Muscle layer of duodenum (tissue), 2 donors: ENCODE measurements around the gene DHX15.

Experiments used
- H3K27ac ChIP-seq: one replicate; pipeline ENCODE4 v1.7.0; 2013; ENCODE audit warnings: mild to moderate bottlenecking, low read length
- H3K27me3 ChIP-seq: one replicate; pipeline ENCODE4 v1.7.0; 2013; ENCODE audit warnings: low read depth, mild to moderate bottlenecking, control low read depth, low read length
- H3K36me3 ChIP-seq, 2 donors: one replicate each; pipeline ENCODE4 v1.7.0; 2013; ENCODE audit warnings: low read length in 2 of 2, control low read depth in 1 of 2, mild to moderate bottlenecking in 1 of 2; ENCODE audit not compliant: insufficient read depth in 2 of 2, control insufficient read depth in 1 of 2
- H3K4me1 ChIP-seq, 2 donors: one replicate each; pipeline ENCODE4 v1.7.0; 2013; ENCODE audit warnings: low read length in 2 of 2, mild to moderate bottlenecking in 2 of 2, control low read depth in 1 of 2, moderate library complexity in 1 of 2; ENCODE audit not compliant: insufficient read depth in 2 of 2, control insufficient read depth in 1 of 2
- H3K4me3 ChIP-seq, 2 donors: one replicate each; pipeline ENCODE4 v1.7.0; 2013; ENCODE audit warnings: low read length in 2 of 2, low read depth in 1 of 2, mild to moderate bottlenecking in 1 of 2
- H3K9me3 ChIP-seq, 2 donors: one replicate each; pipeline ENCODE4 v1.7.0; 2013; ENCODE audit warnings: low read length in 2 of 2, control low read depth in 1 of 2, mild to moderate bottlenecking in 1 of 2; ENCODE audit not compliant: control insufficient read depth in 1 of 2
- donor health status: healthy.

Gene DHX15

DNA sequence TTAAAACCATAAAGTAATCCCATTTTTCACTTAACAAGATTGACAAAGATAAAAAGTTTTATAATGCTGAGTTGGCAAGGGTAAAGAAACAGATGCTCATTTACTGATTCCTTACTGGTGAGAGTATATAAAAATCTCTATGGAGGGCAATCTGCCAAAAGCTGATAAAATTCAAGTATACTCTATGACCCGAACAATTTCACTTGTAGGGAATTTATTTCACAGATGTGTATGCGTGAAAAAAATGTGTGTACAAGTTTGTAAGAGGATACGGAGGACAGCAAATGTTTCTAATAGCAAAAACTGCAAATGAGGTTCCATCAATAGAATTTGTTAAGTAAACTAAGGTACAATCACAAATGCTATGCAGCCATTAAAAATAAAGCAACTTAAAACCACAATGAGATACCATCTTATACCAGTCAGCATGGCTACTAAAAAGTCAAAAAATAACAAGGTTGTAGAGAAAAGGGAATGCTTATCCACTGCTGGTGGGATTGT, 23.4 kb downstream of the DHX15 start:
- Histone ChIP-seq H3K4me3 (no peak overlapping the region), H3K27me3 (no peaks in the 10 kb centered on the region), H3K27ac (no peak overlapping the region), H3K36me3 (peaks cover 0 to 8% of the 10 kb centered on the region in 2 donors), H3K4me1 (peaks cover 12 to 52% of the 10 kb centered on the region in 2 donors), H3K9me3 (no peaks in the 10 kb centered on the region)

DNA sequence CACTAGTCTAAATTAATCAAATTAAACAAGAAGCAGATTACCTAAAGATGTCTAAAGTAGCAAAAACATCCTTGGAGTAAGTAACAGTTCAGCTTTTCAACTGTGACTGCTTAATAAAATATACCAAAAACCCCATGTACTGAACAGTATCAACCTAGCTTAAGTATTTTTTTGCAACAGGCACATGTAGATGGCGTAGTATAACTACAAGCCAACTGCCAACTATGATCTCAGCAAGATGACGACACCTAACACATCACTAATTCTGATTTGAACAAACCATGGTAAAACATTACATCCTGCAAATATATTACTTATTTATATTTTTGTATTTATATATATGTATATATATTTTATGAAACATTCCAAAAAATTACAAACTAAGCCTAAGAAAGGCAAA, 24.5 kb downstream of the DHX15 start:
- Histone ChIP-seq H3K4me3 (no peak overlapping the region), H3K4me1 (peaks cover 12 to 50% of the 10 kb centered on the region in 2 donors)

DNA sequence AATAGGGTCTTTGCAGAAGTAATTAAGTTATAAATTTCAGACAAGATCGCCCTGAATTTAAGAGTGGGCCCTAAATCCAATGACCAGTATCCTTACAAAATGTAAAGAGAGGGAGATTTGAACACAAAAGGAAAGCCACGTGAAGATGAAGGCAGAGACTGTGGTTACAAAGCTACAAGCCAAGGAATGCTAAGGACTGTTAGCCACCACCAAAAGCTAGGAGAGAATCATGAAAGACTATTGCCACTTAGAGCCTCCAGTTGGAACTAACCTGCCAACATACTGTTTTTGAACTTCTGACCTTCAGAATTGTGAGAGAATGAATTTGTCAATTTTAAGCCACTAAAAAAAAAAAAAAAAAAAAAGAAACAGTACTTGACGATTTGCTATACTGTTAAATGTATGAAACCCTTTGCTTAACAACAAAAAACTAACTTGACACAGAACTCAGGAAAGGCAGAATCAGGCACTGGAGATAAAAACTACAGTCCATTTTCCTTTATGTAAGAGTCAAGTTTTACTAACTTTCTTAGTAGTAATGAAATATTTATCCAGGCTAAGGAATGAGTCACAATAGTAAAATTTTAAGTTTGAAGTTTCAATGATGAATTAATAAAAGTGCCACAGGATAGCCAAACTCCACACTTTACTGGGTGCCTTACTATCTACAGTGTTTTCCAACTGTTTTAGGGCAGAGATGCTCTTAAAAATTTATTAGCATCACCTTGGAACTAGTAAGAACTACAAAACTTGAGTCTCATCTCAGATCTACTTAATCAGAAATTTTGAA, 25.1 kb downstream of the DHX15 start:
- peaks cover 12 to 43% of the 10 kb centered on the region in 2 donors for H3K4me1 ChIP-seq
- no peak overlapping the region for H3K27ac ChIP-seq
- H3K27me3 ChIP-seq: no peaks in the 10 kb centered on the region
- H3K4me3 ChIP-seq: no peak overlapping the region
- peaks cover 3 to 9% of the 10 kb centered on the region in 2 donors for H3K36me3 ChIP-seq
- no peaks in the 10 kb centered on the region for H3K9me3 ChIP-seq

More for the DNA sequence above, 24.5 kb downstream of the DHX15 start:
- no peaks in the 10 kb centered on the region for H3K9me3 ChIP-seq
- peaks cover 3 to 8% of the 10 kb centered on the region in 2 donors for H3K36me3 ChIP-seq
- no peaks in the 10 kb centered on the region for H3K27me3 ChIP-seq
- no peak overlapping the region for H3K27ac ChIP-seq

DNA sequence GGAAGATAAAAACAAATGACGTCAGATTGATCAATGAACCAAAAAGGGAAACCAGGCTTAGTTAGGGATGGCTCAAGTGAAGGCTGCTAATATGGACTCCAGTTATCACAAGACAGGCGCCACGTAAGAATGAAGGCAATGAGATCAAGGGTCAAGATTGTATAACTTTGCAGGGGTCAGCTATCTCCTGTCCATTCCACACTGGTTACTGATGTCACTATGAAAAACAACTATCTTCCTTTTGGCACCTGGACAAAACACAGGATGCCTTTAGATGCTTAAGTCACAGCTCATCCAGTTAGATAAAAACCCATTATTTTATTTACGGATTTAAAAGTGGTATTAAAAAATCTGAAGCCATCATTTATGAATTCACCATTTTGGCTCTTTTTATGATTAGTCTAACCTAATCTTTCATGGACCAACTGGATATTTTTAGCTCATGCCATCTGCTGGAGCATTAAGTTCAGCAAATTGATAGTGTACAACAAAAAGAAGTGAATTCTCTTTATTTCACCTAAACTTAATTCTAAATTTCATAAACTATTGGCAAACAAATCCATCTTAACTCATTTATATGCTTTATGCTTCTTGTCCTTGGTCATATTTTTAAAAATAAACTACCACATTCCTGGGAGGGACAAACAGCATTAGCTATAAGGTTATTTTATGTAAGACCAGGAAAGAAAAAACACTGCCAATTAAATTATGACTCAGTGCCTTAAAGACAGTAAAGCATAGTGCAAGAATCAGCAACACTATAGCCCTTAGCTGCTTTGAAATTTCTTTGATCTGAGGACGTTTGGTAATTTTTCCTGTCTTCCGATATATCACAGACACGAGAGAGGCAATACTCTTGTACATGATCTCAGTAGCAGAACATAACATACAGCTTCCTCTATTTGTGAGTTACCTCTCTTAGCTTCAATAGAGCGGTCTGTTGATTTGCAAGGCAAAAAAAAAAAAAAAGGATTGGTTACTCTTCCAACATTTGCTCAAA, 27.0 kb downstream of the DHX15 start:
- no peak overlapping the region for H3K4me3 ChIP-seq
- no peaks in the 10 kb centered on the region for H3K9me3 ChIP-seq
- H3K27me3 ChIP-seq: no peaks in the 10 kb centered on the region
- peaks cover 12 to 48% of the 10 kb centered on the region in 2 donors for H3K4me1 ChIP-seq
- H3K36me3 ChIP-seq: peaks cover 8 to 17% of the 10 kb centered on the region in 2 donors
- H3K27ac ChIP-seq: no peak overlapping the region

DNA sequence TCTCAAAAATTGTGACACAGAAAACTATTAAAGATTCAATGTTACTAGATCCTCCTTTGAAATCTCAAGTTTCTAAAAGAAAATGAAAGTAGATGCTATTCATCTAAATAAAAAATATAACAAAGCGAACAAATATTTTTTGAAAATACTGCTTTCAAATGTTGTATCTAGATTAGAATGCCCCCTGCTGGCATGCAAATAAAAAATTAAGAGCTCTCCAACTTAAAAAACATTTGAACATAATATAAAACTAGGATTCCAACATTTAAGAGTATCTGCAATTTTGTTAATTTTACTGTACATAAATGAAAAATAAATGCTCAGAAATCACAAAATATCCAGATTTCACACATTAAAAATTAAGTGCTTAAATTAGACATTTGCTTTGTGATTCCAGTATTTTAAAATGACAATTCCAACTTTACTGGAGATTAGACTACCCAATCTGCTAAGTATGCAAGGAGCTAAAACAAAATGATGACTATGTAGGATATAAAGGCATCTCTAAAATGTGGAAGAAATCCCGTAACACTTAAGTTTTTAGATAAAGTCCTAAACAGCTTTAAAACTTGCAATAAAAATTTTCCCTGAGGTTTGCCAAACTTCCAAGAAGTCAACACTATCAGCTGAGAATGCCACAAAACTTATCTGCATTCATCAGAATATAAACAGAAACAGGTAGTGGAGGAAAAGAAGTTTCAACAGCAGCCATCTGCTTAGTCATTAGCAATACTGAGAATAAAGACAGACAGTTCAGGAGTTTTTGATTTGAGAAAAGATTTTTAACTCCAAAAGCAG, 32.7 kb downstream of the DHX15 start:
- H3K27ac ChIP-seq: no peak overlapping the region

DNA sequence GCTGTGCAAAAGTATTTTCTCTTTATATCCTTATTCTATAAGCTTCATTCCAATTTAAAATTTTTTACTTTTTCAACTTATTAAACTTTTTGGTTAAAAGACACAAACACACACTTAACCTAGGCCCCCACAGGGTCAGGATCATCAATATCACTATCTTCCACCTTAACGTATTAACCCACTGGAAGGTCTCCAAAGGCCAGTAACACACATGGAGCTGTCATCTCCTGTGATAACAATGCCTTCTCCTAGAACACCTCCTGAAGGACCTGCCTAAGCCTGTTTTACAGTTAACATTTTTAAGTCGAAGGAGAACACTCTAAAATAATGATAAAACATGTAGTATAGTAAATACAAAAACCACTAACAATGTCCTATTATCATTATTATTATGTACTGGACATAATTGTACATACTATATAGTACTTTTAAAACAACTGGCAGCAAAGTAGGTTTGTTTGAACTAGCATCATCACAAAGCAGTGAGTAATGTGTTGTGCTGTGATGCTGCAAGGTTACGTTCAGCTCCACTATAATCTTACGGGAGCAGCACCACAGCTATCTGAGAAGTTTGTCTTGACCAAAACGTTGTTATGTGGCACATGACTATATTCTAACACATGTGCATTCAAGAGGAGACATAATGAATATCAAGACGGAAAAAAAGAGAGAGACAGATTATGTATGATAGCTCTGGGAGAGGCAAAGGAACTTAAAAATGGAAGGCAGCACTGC, 33.7 kb downstream of the DHX15 start:
- H3K36me3 ChIP-seq: peaks cover 16 to 24% of the 10 kb centered on the region in 2 donors
- no peak overlapping the region for H3K4me3 ChIP-seq
- H3K27me3 ChIP-seq: no peaks in the 10 kb centered on the region
- no peaks in the 10 kb centered on the region for H3K9me3 ChIP-seq
- no peak overlapping the region for H3K27ac ChIP-seq
- H3K4me1 ChIP-seq: peaks cover 0 to 12% of the 10 kb centered on the region in 2 donors

More for the DNA sequence above, 32.7 kb downstream of the DHX15 start:
- Histone ChIP-seq H3K9me3 (no peaks in the 10 kb centered on the region), H3K36me3 (peaks cover 16 to 25% of the 10 kb centered on the region in 2 donors), H3K4me3 (no peak overlapping the region), H3K27me3 (no peaks in the 10 kb centered on the region), H3K4me1 (peaks cover 2 to 14% of the 10 kb centered on the region in 2 donors)

DNA sequence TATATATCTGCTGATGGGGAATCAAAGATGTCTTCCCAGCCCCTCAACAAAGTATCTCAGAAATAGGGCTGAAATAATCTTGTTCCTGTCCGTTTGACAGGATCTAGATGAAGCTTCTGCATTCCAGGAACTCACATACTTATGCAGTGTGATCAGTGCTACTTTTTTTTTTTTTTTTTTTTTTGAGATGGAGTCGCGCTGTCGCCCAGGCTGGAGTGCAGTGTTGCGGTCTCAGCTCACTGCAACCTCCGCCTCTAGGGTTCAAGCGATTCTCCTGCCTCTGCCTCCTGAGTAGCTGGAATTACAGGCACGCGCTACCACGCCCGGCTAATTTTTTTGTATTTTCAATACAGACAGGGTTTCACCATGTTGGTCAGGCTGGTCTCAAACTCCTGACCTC, 36.4 kb downstream of the DHX15 start:
- no peaks in the 10 kb centered on the region for H3K9me3 ChIP-seq
- H3K27ac ChIP-seq: no peak overlapping the region
- no peak overlapping the region for H3K4me3 ChIP-seq
- peaks cover 7 to 21% of the 10 kb centered on the region in 2 donors for H3K36me3 ChIP-seq
- no peaks in the 10 kb centered on the region for H3K27me3 ChIP-seq
- H3K4me1 ChIP-seq: peaks cover 0 to 12% of the 10 kb centered on the region in 2 donors

DNA sequence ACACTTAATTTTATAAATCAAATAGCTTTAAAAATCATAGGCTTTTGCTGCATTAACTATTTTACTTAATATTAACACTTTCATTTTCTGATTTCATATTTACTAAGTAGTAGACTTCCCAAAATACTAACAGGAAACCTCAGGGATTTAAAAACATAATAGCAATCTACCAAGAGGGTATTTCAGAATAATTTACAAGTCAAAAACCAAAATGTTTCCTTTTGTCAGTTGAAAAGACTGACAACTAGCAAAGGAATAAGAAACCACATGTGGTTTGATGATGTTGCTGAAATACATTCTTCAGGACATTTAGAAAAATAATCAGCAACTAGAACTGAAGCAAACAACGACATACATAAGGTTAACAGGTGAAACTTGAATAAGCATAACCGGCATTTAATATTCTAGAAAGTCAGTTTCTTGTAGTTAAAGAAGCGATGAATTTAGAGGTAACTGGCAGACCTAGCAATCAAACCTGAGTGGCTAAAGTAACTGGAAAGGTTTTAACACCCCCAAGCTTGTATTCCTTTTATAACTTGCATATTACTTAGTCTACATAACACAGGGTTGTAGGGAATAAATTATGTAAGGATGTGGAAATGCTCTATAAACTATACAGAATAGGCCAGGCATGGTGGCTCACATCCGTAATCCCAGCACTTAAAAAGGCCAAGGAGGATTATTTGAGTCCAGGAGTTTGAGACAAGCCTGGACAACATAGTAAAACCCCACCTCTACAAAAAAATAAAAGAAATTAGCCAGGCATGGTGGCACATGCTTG, 40.0 kb downstream of the DHX15 start:
- Histone ChIP-seq H3K4me3 (no peak overlapping the region), H3K9me3 (no peaks in the 10 kb centered on the region), H3K4me1 (peaks cover 0 to 6% of the 10 kb centered on the region in 2 donors), H3K27me3 (no peaks in the 10 kb centered on the region), H3K27ac (no peak overlapping the region), H3K36me3 (peaks cover 27 to 30% of the 10 kb centered on the region in 2 donors)

DNA sequence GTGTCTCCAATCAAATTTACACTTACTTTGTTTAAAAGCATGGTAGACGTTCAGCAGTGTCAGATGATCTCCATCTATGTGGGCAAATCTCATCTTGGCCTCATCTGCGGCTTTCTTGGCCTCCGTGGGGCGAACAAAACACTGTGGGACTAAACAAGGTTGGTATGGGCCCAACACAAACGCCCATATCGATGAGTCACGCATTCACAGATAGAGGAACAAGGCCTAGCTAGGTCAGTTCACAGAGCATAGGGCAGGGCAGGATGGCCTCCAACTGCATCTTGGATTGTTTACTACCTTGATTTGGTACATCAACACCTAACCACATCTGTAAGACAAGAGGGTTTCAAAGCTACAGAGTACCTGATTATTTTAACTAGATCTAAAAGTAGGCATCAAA, 47.3 kb downstream of the DHX15 start:
- H3K27me3 ChIP-seq: no peaks in the 10 kb centered on the region
- no peaks in the 10 kb centered on the region for H3K9me3 ChIP-seq
- H3K36me3 ChIP-seq: peaks cover 35 to 47% of the 10 kb centered on the region in 2 donors
- no peak overlapping the region for H3K27ac ChIP-seq
- H3K4me3 ChIP-seq: no peak overlapping the region
- no peaks in the 10 kb centered on the region for H3K4me1 ChIP-seq
